ENCODE data around the gene HBEGF. TPM values are rescaled to one million over a fixed set of nuclear protein-coding genes. Genes with fewer than 3 reads are reported as not detected.

Gene HBEGF
- total RNA-seq, 2 experiments from 2014 or later, result 4.7 to 20.2 TPM

DNA sequence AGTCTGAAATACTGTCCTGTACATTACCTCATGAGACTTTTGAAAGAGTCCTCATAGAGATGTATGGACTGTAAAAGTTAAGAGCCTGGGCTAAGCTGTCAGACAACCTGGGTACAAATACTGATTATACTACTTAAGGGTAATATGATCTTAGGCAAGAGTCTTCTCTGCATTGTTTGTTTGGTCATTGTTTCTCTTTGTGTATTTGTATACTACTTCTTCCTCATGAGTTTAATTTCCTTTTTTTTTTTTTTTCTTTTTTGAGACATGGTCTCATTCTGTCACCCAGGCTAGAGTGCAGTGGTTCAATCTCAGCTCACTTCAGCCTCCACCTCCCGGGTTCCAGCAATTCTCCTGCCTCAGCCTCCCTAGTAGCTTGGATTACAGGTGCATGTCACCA, 40.9 kb downstream of the HBEGF start:
- BruUV-seq (replicated peaks), result no TSS peak
- CTCF ChIA-PET (ENCODE audit: unreplicated experiment), result no interaction called here
- no peak overlapping the region for H3K4me2 ChIP-seq (ENCODE audit: low read length)
- DNase-seq (ENCODE audit: low spot score), result no peak
- no peak overlapping the region for H2AFZ ChIP-seq (ENCODE audit: low read length)
- no peaks in the 10 kb centered on the region for H3K9me3 ChIP-seq (ENCODE audit: low read length)
- POLR2A ChIA-PET, result interaction anchor here (0.6 to 0.7 kb wide), 3 partner anchors 38 to 64 kb away, joined by 3 to 5 read pairs (median 3); no protein-coding TSS in a partner anchor
- no peaks in the 10 kb centered on the region for H4K20me1 ChIP-seq (ENCODE audit: insufficient read depth, low read length)
- TF ChIP-seq, protein P1, sequence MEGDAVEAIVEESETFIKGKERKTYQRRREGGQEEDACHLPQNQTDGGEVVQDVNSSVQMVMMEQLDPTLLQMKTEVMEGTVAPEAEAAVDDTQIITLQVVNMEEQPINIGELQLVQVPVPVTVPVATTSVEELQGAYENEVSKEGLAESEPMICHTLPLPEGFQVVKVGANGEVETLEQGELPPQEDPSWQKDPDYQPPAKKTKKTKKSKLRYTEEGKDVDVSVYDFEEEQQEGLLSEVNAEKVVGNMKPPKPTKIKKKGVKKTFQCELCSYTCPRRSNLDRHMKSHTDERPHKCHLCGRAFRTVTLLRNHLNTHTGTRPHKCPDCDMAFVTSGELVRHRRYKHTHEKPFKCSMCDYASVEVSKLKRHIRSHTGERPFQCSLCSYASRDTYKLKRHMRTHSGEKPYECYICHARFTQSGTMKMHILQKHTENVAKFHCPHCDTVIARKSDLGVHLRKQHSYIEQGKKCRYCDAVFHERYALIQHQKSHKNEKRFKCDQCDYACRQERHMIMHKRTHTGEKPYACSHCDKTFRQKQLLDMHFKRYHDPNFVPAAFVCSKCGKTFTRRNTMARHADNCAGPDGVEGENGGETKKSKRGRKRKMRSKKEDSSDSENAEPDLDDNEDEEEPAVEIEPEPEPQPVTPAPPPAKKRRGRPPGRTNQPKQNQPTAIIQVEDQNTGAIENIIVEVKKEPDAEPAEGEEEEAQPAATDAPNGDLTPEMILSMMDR (conservative IDR thresholded peaks at IDR 0.05; ENCODE audit: low read length), result no peak
- TF ChIP-seq EZH2phosphoT487 (IDR thresholded peaks at IDR 0.05; ENCODE audit: borderline replicate concordance, low read depth, low read length), result no peak
- peaks cover 2% of the 10 kb centered on the region; the same call in 1 of the 2 replicates for H3K36me3 ChIP-seq (ENCODE audit: insufficient read depth, low read length)
- no peak overlapping the region for H3K4me3 ChIP-seq (ENCODE audit: low read depth, low read length, poor library complexity, severe bottlenecking)
- no peak overlapping the region for H3K27ac ChIP-seq (ENCODE audit: low read depth, low read length, poor library complexity, severe bottlenecking)
- intact Hi-C loops (cut with micrococcal nuclease; ENCODE audit: unreplicated experiment), result no loop called here
- H3K9me2 ChIP-seq (ENCODE audit: insufficient read depth, low read length), result no peaks in the 10 kb centered on the region
- peaks cover 18% of the 10 kb centered on the region for H3K4me1 ChIP-seq (ENCODE audit: insufficient read depth, low read length, poor library complexity, severe bottlenecking)
- peaks cover 24% of the 10 kb centered on the region for H3K79me2 ChIP-seq (ENCODE audit: insufficient read depth, low read depth, low read length)

DNA sequence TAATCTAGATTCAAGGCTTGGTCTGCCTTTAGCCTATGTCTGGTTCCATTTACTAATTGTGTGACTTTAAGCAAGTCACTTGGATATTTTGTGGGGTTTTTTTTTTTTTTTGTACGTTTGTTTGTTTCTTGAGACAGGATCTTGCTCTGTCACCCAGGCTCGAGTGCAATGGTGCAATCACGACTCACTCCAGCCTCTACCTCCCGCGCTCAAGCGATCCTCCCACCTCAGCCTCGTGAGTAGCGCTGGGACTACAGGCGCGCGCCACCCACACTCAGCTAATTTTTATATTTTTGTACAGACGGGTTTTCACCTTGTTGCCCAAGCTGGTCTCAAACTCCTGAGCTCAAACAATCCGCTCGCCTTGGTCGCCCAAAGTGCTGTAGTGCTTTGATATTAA, 42.4 kb downstream of the HBEGF start:
- CTCF ChIA-PET (ENCODE audit: unreplicated experiment), result interaction anchor here (0.7 kb wide), 1 partner anchor 758 kb away, joined by 3 read pairs; no protein-coding TSS in a partner anchor
- intact Hi-C loops (cut with micrococcal nuclease; ENCODE audit: unreplicated experiment), result loop anchor here (2.0 kb wide), 1 partner anchor 43 kb away; the partner anchor contains the start of gene HBEGF

More for the DNA sequence above, 42.4 kb downstream of the HBEGF start:
- H3K27ac ChIP-seq (ENCODE audit: low read depth, low read length, poor library complexity, severe bottlenecking), result no peak overlapping the region
- peaks cover 12% of the 10 kb centered on the region for H3K36me3 ChIP-seq (ENCODE audit: insufficient read depth, low read length)
- TF ChIP-seq EZH2phosphoT487 (IDR thresholded peaks at IDR 0.05; ENCODE audit: borderline replicate concordance, low read depth, low read length), result no peak
- TF ChIP-seq, protein P1 (conservative IDR thresholded peaks at IDR 0.05; ENCODE audit: low read length), result no peak
- H2AFZ ChIP-seq (ENCODE audit: low read length), result no peak overlapping the region; the same call in 1 of the 2 replicates
- no peaks in the 10 kb centered on the region for H4K20me1 ChIP-seq (ENCODE audit: insufficient read depth, low read length)
- BruUV-seq (replicated peaks), result no TSS peak
- H3K4me3 ChIP-seq (ENCODE audit: low read depth, low read length, poor library complexity, severe bottlenecking), result no peak overlapping the region
- peaks cover 26% of the 10 kb centered on the region for H3K79me2 ChIP-seq (ENCODE audit: insufficient read depth, low read depth, low read length)
- no peaks in the 10 kb centered on the region for H3K9me2 ChIP-seq (ENCODE audit: insufficient read depth, low read length)
- H3K9me3 ChIP-seq (ENCODE audit: low read length), result no peaks in the 10 kb centered on the region
- POLR2A ChIA-PET, result interaction anchor here (0.6 to 1.8 kb wide), 6 partner anchors 10 to 52 kb away, joined by 3 to 6 read pairs (median 4); no protein-coding TSS in a partner anchor
- H3K4me1 ChIP-seq (ENCODE audit: insufficient read depth, low read length, poor library complexity, severe bottlenecking), result peaks cover 18% of the 10 kb centered on the region
- no peak overlapping the region for H3K4me2 ChIP-seq (ENCODE audit: low read length)
- no peak for DNase-seq (ENCODE audit: low spot score)
